B cell (primary cell): ENCODE measurements around the gene PCDHGB1.

Experiments used
- EZH2 ChIP-seq: IDR thresholded peaks from 2 replicates; pipeline ENCODE4 v1.6.1; 2012; ENCODE audit warnings: borderline replicate concordance, low read depth, mild to moderate bottlenecking, moderate library complexity, low read length; ENCODE audit not compliant: insufficient read depth, poor library complexity, severe bottlenecking
- TF ChIP-seq, protein P1 (sequence below): fragments of 200-600 bp; IDR thresholded peaks from one replicate; pipeline ENCODE4 v1.8.0; 2022; ENCODE audit warnings: antibody characterized with exemption, mild to moderate bottlenecking

DNA sequence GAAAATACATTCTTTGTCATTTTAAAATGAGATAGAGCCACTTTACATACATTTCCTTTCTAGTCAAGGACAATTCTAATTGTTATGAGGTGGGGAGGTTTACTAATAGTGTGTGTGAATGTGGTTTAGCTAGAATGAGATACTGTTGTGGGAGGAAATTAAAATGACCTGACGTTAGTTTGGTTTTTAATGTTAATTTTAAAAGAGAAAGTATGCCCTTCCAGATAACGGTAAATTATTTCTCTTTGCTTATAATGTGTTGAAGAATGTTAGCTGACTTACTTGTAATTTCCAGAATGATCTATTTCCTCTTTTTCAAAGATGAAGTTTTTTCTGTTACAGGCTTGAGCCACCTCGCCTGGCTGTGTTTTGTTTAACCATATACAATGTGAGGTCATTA lies 27.6 kb upstream of the PCDHGB1 start:
- TF ChIP-seq, protein P1, sequence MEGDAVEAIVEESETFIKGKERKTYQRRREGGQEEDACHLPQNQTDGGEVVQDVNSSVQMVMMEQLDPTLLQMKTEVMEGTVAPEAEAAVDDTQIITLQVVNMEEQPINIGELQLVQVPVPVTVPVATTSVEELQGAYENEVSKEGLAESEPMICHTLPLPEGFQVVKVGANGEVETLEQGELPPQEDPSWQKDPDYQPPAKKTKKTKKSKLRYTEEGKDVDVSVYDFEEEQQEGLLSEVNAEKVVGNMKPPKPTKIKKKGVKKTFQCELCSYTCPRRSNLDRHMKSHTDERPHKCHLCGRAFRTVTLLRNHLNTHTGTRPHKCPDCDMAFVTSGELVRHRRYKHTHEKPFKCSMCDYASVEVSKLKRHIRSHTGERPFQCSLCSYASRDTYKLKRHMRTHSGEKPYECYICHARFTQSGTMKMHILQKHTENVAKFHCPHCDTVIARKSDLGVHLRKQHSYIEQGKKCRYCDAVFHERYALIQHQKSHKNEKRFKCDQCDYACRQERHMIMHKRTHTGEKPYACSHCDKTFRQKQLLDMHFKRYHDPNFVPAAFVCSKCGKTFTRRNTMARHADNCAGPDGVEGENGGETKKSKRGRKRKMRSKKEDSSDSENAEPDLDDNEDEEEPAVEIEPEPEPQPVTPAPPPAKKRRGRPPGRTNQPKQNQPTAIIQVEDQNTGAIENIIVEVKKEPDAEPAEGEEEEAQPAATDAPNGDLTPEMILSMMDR = no peak
- TF ChIP-seq EZH2 = no peak
